ENCODE measurements around the gene EDIL3. TPM values are rescaled to one million over a fixed set of nuclear protein-coding genes. Genes with fewer than 3 reads are reported as not detected.

EDIL3 gene
- total RNA-seq, 4 donors from 2014 or later: 12.2 to 26.9 (median 16.1) TPM

- no peak for ATAC-seq
- H3K27ac ChIP-seq: no peak overlapping the region
- no peaks in the 10 kb centered on the region for H3K36me3 ChIP-seq
- TF ChIP-seq EP300 (IDR thresholded peaks at IDR 0.05) (no peak), POLR2AphosphoS5 (IDR thresholded peaks at IDR 0.05) (no peak), POLR2A (IDR thresholded peaks at IDR 0.05) (no peak)
- TF ChIP-seq, protein P1, sequence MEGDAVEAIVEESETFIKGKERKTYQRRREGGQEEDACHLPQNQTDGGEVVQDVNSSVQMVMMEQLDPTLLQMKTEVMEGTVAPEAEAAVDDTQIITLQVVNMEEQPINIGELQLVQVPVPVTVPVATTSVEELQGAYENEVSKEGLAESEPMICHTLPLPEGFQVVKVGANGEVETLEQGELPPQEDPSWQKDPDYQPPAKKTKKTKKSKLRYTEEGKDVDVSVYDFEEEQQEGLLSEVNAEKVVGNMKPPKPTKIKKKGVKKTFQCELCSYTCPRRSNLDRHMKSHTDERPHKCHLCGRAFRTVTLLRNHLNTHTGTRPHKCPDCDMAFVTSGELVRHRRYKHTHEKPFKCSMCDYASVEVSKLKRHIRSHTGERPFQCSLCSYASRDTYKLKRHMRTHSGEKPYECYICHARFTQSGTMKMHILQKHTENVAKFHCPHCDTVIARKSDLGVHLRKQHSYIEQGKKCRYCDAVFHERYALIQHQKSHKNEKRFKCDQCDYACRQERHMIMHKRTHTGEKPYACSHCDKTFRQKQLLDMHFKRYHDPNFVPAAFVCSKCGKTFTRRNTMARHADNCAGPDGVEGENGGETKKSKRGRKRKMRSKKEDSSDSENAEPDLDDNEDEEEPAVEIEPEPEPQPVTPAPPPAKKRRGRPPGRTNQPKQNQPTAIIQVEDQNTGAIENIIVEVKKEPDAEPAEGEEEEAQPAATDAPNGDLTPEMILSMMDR (IDR thresholded peaks at IDR 0.05): no peak
- 0% methylated on average over 1 of the region's 5 CpGs; no CpG with 5 or more reads in 1 of the 2 donors for WGBS, 2 donors (ENCODE audit: low coverage in 1 of 2)
- no peak overlapping the region for H3K4me3 ChIP-seq
- H3K9me3 ChIP-seq: no peaks in the 10 kb centered on the region
- H3K27me3 ChIP-seq: no peaks in the 10 kb centered on the region
- no peaks in the 10 kb centered on the region for H3K4me1 ChIP-seq
These were observed 166.1 kb downstream of the EDIL3 start for GRCh38 chr5:84218546-84218945.

GRCh38 chr5:84215521-84215920, 169.2 kb downstream of the EDIL3 start:
- Histone ChIP-seq H3K4me1 (no peaks in the 10 kb centered on the region), H3K36me3 (no peaks in the 10 kb centered on the region), H3K4me3 (no peak overlapping the region), H3K9me3 (no peaks in the 10 kb centered on the region), H3K27me3 (no peaks in the 10 kb centered on the region), H3K27ac (no peak overlapping the region)
- no peak for ATAC-seq
- 83 to 90% methylated on average over 1 to 3 of the region's 3 CpGs for WGBS, 2 donors (ENCODE audit: low coverage in 1 of 2)
- TF ChIP-seq EP300 (IDR thresholded peaks at IDR 0.05) (no peak), POLR2A (IDR thresholded peaks at IDR 0.05) (no peak), POLR2AphosphoS5 (IDR thresholded peaks at IDR 0.05) (no peak)
- TF ChIP-seq, protein P1 (IDR thresholded peaks at IDR 0.05): no peak

DNA sequence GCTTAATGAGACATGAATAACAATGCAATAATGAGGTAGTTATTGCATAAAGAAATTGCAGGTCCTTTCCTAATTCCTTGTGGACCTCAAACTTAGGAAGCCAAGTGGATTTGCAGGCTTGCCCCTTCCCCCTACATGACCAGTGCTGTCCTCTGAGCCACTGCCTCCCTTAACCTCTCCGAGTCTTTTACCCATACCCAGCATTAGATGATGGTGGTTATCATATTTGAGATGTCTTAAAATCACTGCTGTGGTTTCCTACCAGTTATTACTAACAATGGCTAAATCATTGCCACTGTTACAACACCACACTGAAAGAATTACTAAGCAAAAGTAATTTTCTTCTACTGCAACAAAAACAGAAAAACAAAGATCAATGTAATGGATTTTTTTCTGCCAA, 170.8 kb downstream of the EDIL3 start:
- no peak overlapping the region for H3K4me3 ChIP-seq
- H3K9me3 ChIP-seq: no peaks in the 10 kb centered on the region
- no peak for TF ChIP-seq POLR2AphosphoS5 (IDR thresholded peaks at IDR 0.05)
- no peak for TF ChIP-seq EP300 (IDR thresholded peaks at IDR 0.05)
- TF ChIP-seq, protein P1 (IDR thresholded peaks at IDR 0.05): no peak
- TF ChIP-seq POLR2A (IDR thresholded peaks at IDR 0.05): no peak
- no peak overlapping the region for H3K27ac ChIP-seq
- no peaks in the 10 kb centered on the region for H3K4me1 ChIP-seq
- no peak for ATAC-seq
- no peaks in the 10 kb centered on the region for H3K27me3 ChIP-seq
- 69% methylated on average over 1 of the region's 1 CpG; no CpG with 5 or more reads in 1 of the 2 donors for WGBS, 2 donors (ENCODE audit: low coverage in 1 of 2)
- no peaks in the 10 kb centered on the region for H3K36me3 ChIP-seq

GRCh38 chr5:84213212-84213611, 171.5 kb downstream of the EDIL3 start:
- Histone ChIP-seq H3K27ac (no peak overlapping the region), H3K36me3 (no peaks in the 10 kb centered on the region), H3K4me3 (no peak overlapping the region), H3K9me3 (no peaks in the 10 kb centered on the region), H3K27me3 (no peaks in the 10 kb centered on the region), H3K4me1 (no peaks in the 10 kb centered on the region)
- 67% methylated on average over 1 of the region's 1 CpG for WGBS, 2 donors (ENCODE audit: low coverage in 1 of 2)
- no peak for ATAC-seq
- no peak for TF ChIP-seq POLR2A (IDR thresholded peaks at IDR 0.05)
- TF ChIP-seq, protein P1 (IDR thresholded peaks at IDR 0.05): no peak
- no peak for TF ChIP-seq EP300 (IDR thresholded peaks at IDR 0.05)
- TF ChIP-seq POLR2AphosphoS5 (IDR thresholded peaks at IDR 0.05): no peak

DNA sequence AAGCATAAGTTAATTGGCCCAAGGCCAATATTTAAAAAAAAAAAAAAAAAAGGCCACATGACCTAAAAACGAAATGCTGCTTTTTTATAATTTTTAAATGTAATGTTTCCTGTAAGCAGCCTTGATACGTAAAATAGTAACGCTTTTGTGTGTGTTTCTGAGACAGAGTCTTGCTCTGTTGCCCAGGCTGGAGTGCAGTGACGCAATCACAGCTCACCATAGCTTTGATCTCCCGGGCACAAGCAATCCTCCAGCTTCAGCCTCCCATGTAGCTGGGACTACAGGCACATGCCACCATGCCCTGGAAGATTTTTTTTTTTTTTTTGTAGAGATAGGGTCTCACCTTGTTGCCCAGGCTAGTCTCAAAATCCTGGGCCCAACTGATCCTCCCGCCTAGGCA, 179.9 kb downstream of the EDIL3 start:
- H3K4me3 ChIP-seq: no peak overlapping the region
- no peak for ATAC-seq
- H3K27me3 ChIP-seq: no peaks in the 10 kb centered on the region
- no peaks in the 10 kb centered on the region for H3K4me1 ChIP-seq
- no peak overlapping the region for H3K27ac ChIP-seq
- no peaks in the 10 kb centered on the region for H3K36me3 ChIP-seq
- H3K9me3 ChIP-seq: no peaks in the 10 kb centered on the region
- 72 to 93% methylated on average over 3 to 6 of the region's 6 CpGs for WGBS, 2 donors (ENCODE audit: low coverage in 1 of 2)
- TF ChIP-seq, protein P1 (IDR thresholded peaks at IDR 0.05): no peak
- TF ChIP-seq POLR2AphosphoS5 (IDR thresholded peaks at IDR 0.05): no peak
- TF ChIP-seq POLR2A (IDR thresholded peaks at IDR 0.05): no peak
- no peak for TF ChIP-seq EP300 (IDR thresholded peaks at IDR 0.05)

Data from gastroesophageal sphincter (tissue), 4 donors.